Embryonic facial prominence (tissue), 1 donor: Measurements from ENCODE around the gene KIF7.
"Not testable (repeated sequence)": the region's sequence is repeated elsewhere in the genome, so short reads cannot be mapped to it uniquely, and the experiment has no call there.

Source experiments
- DNase-seq: peaks from one replicate; pipeline ENCODE4 v3.0.0-alpha.2; 2016; ENCODE audit errors: extremely low spot score

Gene KIF7, protein sequence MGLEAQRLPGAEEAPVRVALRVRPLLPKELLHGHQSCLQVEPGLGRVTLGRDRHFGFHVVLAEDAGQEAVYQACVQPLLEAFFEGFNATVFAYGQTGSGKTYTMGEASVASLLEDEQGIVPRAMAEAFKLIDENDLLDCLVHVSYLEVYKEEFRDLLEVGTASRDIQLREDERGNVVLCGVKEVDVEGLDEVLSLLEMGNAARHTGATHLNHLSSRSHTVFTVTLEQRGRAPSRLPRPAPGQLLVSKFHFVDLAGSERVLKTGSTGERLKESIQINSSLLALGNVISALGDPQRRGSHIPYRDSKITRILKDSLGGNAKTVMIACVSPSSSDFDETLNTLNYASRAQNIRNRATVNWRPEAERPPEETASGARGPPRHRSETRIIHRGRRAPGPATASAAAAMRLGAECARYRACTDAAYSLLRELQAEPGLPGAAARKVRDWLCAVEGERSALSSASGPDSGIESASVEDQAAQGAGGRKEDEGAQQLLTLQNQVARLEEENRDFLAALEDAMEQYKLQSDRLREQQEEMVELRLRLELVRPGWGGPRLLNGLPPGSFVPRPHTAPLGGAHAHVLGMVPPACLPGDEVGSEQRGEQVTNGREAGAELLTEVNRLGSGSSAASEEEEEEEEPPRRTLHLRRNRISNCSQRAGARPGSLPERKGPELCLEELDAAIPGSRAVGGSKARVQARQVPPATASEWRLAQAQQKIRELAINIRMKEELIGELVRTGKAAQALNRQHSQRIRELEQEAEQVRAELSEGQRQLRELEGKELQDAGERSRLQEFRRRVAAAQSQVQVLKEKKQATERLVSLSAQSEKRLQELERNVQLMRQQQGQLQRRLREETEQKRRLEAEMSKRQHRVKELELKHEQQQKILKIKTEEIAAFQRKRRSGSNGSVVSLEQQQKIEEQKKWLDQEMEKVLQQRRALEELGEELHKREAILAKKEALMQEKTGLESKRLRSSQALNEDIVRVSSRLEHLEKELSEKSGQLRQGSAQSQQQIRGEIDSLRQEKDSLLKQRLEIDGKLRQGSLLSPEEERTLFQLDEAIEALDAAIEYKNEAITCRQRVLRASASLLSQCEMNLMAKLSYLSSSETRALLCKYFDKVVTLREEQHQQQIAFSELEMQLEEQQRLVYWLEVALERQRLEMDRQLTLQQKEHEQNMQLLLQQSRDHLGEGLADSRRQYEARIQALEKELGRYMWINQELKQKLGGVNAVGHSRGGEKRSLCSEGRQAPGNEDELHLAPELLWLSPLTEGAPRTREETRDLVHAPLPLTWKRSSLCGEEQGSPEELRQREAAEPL (N-terminal part only)

DNA sequence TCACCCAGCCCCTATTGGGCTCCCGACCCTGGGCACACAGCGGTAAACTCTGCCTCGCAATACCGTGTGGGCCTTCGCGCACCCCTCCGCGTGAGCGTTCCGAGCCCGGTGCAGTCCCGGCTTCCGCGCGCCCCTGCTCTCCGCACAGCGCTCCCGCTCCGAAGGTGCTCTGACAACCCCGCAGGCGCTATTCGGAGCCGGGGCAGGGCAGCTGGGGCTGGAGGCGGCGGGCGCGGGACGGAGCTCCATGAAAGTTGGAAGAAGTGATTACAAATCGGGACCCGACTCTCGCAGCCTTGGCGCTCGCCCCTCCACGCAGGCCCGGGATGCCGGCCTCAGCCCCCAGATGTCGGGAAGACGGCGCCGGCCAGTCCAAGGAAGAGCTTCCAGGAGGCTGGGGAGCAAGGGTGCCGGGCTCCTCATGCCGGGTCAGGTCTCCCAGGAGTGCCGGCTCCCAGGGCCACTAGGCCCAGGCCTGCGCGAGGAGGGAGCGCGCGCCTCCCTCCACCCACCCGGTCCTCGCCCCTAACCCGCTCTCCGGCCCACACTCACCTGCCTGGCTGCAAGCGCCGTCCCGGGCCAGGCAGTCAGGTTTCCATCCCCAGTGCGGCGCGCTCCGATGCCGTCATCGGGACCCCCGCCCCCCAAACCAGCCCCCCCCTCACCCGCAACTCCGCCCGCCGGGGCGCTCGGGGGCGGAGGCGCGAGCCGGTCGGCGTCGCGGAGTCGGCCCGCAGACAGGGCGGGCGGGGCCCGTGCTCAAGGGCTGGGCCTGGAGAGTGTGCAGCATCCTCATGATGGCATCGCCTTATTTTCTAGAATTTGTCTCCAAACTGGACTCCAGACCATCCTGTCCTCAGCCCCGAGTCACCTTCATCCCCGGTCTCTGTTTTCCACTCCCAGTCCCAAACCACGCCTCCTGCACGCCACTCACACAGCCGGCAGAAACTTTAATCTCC is at the start of gene KIF7:
Gene KIF7 (minus strand): TSS at position 621 of the 959 bp plus-strand sequence. CDS start 2,537 bp downstream, outside the sequence.
- DNase-seq: peak; percentile 43

DNA sequence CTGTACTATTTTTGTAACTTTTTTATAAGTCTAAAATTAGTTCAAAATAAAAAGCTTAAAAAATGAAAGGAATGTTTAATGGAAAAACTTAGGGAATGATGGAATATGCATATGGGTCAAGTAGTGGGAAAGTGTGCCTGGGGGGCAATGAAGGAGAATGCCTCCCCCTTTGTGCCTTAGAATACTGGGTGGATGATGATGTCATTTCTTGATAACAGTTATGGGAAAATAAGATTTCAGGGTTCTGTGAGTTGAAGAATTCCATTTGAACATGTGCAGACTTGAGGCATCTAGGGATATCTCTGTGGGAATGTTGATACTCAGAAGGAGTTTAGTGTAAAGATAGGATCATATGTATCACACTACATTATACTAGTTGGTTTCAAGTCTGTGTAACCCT is 49.1 kb upstream of the KIF7 start:
- no peak for DNase-seq

DNA sequence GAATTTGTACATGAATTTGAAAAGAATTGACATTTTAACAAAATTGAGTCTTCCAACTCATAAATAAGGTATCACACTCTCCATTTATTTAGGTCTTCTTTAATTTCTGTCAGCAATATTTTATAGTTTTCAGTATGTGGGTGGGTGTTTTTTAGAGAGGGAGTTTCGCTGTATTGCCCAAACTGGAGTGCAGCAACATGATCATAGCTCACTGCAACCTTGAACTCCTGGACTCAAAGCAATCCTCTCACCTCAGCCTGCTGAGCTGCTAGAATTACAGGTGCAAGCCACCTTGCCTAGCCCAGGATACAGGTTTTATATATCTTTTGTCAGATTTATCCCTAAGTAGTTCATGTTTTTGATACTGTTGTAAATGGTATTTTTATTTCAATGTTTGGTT is 39.9 kb upstream of the KIF7 start:
- no peak for DNase-seq

DNA sequence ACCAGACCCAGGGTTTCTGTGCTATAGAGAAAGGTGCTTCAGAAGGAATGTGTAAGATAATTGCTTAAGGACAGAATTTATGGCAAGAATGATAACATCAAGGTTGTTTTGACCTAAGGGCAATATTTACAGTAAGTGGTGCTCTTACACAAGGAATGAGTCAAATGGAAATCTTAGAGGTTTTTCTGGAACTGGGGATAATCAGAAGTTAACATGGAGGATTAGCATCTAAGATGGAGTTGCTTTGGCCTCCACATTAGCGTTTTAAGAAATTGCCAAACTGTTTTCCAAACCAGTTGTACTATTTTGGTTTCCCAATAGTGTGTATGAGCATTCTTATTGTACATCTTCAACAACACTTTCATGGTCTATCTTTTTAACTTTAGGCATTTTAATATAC is 38.4 kb upstream of the KIF7 start:
- no peak for DNase-seq

DNA sequence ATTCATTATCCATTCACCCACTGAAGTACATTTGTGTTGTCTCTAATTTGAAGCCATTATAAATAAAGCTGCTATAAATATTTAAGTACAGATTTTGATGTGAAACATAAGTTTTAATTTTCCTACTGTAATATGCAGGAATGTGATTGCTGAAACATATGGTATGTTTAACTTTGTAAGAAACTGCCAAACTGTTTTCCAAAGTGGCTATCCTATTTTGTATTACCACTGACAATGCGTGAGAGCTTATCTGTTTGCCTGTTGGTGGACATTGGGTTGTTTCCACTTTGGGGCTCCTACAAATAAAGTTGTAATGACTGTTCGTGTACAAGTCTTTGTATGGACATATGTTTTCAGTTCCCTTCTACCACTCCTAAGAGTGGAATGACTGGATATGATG is 37.8 kb upstream of the KIF7 start:
- DNase-seq: no peak

DNA sequence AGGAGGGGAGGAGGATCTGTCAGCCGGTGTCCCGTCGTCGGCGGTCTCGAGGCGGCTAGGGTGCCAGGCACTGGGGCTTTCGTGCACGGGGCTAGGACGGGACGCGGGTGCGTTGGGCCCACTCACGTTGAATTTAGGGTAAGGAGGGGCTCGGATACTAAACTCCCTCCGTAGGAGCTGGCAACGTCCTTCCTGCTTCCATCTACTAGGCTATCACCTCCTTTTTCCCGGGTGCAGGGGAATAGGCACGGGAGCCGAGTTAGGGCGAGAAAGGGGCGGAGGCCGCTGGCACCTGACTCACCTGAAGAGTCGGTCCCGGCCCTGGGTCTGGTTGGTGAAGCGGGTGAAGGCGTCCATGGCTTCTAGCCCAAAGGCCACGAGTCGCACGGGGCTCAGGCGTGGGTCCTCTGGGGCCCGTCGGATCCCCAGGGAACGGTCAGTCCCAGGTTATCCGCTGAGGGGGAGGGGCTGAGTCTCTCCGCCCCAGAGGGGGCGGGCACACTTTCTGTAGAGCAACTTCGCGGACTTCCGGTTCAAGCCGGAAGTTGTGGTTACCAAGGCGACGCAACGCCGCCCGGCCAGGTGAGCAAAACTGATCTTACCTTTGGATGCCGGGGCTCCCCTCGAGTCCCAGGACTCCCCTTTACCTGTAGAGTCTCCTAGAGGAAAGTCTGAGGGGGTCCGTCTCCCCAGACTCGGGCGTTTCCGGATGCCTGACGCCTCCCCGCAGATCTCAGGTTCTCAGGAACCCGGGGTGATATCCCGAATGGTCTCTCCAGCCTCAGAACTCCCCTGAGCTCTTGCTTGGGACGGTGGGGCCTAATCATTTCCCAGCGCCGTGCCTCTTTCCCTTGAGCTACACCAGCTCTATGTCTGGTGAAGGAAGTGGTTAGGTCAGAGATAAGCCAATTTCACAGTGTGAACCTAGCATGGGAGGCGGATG is 35.3 kb upstream of the KIF7 start, which contains the start of the genes PEX11A and WDR93:
Gene PEX11A (minus strand): TSS at position 479 of the 943 bp plus-strand sequence. CDS start 122 bp downstream, at position 357.
Gene WDR93 (plus strand): TSS at position 536 of the 943 bp plus-strand sequence. CDS start 10,936 bp downstream, outside the sequence.
- DNase-seq: peak; percentile 21

DNA sequence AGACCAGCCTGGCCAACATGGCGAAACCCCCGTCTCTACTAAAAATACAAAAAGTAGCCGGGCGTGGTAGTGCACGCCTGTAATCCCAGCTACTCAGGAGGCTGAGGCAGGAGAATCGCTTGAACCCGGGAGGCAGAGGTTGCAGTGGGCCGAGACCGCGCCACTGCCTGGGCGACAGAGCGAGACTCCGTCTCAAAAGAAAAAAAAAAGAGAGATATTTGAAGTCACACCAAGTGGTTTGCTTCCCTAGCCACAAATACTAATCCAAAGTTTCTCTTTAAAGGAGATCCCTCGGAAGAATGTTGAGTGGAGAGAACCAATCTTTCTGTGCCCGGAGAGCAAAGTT is 34.6 kb upstream of the KIF7 start:
- not testable (repeated sequence) for DNase-seq

DNA sequence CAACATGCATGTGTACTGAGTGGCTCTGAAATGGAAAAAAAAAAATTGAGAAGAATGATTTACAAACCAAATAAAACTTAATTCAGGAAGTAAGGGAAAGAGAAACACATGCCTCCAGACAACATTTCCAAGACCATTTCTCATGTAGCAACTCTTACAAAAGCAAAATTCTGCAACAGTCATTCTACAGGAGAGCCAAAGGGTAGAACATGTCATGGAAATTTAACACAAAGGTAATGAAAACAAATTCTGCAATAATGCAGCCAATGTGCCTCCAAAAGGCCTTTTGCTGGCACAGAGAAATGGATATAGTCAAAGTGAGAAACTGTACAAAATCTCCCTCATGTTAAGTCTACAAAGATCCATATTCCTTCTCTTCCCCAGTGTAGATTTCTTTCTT is 31.3 kb upstream of the KIF7 start:
- DNase-seq: no peak

DNA sequence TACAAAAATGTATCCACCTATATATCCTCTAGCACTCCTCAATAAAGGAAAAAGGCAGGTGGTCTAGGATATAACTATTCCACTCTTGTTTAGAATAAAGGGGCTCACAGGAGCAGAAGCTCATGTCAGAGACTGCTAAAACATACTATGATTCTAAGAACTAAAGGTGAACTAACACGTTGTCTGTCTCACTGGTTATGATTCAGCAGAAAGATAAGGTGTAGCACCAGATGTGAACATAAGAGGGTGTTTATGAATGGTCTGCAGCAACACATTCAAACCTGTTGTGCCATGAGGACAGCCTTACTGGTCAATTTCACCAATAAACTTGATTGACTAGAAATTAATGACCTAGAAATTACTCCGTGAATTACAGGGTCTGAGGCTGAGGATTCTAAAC is 30.7 kb upstream of the KIF7 start:
- no peak for DNase-seq

DNA sequence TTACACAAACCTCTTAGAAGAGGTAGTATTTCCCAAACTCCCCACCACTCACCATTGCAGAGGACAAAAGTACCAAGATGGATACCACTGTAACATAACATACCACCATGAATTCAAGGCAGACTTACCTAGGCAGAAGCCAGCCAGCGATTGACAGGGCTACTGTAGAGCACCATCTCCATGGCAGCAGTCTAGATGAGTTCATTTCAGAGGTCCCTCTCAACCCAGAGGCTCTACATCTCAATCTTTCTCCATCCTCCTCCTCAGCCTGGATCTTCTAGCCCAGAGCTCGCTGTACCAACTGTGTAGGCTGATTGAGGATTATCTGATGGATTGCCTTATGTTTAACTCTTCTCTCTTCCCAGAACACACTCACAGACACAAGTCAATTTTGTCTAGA is 25.9 kb upstream of the KIF7 start:
- DNase-seq: no peak

DNA sequence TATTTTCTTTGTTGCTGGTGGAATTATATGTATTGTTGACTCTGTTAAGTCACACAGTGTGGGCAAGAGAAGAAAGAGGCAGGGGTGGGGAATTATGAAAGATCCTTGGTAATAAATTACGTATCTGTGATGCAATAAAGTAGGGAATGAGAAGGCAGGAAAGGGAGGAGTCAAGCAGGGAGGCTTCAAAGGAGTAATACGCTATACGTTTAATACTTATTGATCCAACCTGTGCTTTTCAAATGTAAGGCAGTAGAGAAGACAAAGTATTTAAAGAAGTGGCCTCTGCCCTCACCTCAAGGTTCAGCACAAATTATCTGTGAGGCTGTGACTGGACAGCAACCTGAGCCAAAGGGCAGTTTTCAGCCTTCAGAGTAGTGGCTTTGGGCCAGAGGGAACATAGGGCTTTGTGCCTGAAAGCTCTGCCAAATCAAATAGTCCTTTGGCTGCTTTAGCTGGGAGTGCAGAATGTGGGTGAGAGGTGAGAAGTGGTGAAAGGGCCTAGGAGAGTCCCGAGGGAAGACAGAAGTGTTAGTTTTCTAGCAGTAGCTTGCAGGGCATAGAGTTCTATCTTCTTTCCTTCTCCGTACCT is 25.1 kb upstream of the KIF7 start:
- DNase-seq: no peak

DNA sequence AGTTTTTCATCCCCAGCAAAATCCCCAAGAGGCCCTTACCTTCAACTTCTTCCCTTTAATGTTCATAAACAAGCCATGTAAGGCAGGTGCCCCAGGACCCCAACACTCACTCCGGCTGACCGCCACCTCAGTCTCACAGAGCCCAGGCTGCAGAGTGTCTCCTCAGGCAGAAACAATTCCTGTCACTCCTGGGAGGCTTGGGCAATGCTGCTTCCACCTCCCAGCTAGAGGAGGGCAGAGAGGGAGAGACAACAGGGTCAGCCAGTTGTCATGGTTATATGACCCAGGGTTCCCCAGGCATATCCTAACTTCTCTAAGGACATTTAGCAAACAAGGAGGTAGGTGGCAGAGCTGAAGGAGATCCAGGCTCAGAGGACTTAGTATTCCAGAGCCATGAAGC is 23.9 kb upstream of the KIF7 start, which contains the start of gene PLIN1:
Gene PLIN1 (minus strand): TSS at position 156 of the 400 bp plus-strand sequence. CDS start 1,878 bp downstream, outside the sequence.
- DNase-seq: no peak

DNA sequence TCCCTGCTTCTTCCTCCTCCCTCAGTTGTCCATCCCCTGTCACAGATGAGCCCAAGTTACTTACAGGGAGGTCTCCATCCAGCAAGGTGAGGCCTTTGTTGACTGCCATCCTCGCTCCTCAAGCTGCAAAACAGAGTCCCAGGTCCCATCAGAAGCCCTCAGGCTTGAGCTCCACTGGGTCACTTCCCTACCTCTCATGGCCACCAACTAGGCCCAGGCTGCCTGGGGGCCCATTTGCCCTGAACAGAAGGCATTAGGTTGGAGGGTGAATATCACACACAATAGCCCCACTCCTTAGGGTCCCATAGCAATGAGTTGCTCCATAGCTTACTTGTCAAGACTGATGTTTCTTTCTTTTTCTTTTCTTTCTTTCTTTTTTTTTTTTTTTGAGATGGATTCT is 22.1 kb upstream of the KIF7 start:
- no peak for DNase-seq

DNA sequence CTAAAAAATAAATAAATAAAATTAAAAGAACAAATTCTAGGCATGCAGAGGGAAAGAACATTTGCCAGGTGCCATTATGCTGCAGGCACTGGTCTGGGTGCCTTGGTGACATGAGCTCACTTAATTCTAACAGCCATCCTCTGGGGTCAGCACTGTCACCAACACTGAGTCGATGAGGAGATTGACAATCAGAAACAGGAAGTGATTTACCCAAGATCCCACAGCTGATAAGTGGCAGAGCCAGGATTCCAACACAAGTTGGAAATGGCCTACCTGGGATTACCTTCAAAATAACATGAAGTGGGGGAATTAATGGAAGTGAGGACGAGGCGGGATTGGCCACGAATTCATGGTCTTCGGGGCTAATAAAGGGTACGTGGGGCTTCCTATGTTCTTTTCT is 20.3 kb upstream of the KIF7 start:
- no peak for DNase-seq

DNA sequence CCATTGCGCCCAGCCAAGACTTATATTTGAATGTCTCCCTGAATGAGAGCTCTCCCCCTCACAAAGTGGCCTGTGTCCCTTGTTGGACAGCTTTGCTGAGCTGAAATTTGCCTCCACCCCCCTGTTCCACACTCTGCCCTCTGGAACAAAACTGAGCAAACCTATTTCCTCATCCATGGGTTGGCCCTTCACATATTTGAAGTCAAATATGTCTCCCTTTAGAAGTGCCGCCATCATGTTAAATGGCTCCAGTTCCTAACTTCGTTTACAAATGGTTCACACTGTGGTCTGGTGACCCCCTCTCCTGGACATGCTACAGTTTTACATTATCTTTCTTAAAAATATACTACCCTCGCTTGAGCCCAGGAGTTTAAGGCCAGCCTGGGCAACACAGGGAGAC is 19.3 kb upstream of the KIF7 start:
- DNase-seq: no peak

DNA sequence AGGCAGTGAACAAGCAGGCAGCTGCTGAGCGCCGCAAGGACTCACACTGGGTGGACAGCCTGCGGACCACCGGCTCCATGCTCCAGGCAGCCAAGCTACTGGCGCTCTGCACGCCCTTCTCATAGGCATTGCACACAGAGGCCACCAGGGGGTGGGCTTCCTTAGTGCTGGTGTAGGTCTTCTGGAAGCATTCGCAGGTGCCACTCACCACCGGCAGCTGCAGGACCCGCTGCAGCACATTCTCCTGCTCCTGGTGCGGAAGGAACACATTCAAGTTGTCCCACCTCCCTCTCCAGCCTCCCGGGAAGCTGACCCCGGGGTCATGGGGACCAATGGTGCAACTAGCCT is 17.9 kb upstream of the KIF7 start:
- DNase-seq: no peak

DNA sequence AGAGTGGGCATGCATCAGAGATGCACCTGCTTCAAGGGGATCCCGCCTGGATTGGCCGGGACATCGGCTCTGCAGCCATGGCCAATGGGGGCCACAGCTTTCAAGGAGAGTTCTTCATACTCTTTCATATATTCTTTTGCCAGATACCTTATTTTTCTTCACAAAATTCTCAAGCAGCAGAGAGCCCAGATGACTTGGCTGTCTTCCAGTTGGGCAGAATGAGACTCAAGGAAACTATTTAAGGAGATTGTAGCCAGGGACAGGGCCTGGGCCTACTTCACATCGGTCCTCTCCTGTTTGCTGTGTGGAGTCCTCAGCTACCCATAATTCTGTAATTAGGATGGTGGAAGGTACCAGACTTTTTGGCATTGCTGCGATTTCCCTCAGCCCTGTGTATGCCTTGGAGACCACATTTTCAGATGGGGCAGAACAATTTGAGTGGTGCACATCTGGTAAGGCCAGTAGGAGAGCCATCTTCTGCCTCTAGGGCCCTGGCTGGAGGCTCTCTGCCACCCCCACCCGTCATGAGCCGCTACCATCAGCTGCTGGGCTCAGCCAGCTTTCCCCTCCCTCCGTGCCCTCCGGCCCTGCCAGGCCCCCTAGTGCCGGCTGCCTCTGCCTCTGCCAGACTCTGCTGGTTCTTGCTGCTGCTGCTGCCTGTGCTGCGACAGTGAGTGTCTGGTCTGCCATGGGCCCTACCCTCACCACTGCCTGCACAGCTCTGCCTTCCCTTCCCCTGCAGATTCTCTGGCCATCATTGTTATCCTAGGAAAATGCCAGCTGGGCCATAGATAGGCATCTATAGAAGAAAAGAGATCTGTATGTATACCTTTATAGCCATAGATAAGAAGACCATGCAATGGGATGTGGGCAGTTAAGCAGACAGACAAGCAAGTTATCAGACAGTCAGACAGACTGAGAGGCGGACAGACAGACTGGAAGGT is 17.2 kb upstream of the KIF7 start:
- no peak for DNase-seq

DNA sequence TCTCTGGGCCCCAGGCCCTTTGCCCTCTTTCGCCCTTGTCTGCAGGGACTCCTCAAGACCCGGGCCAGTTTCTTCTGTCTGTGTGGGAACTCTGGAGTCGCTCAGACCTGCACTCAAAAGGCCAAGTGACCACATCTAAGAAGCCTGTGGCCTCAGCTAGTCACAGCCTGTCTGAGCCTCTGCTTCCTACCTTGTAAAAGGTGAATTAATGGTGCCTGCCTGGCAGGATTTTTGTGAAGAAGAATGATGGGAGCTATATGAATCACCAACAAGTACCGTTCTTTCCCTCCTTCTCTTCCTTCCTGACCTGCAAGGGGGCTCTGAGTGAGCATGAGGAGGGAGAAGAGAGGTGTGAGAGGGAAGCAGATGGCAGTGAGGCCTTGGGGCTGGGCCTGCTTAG is 16.4 kb upstream of the KIF7 start:
- DNase-seq: no peak
